ENCODE data around the gene USP3. TPM values are rescaled to one million over a fixed set of nuclear protein-coding genes. Genes with fewer than 3 reads are reported as not detected.

USP3 gene
- total RNA-seq, 1 donor from 2014 or later, result 64.2 TPM

- Mint-ChIP-seq H3K36me3 (peaks cover 23% of the 10 kb centered on the region), H3K4me3 (no peak overlapping the region), H3K9me3 (no peaks in the 10 kb centered on the region), H3K27me3 (ENCODE audit: insufficient read depth, low read depth) (peaks cover 3% of the 10 kb centered on the region), H3K4me1 (peaks cover 38% of the 10 kb centered on the region), H3K27ac (no peak overlapping the region)
- DNase-seq (ENCODE audit: low spot score), result no peak
- H3K9me3 ChIP-seq (ENCODE audit: low read depth), result no peaks in the 10 kb centered on the region
- H3K27me3 ChIP-seq, result no peaks in the 10 kb centered on the region
- H3K79me2 ChIP-seq (ENCODE audit: low read depth), result no peaks in the 10 kb centered on the region
- peaks cover 23% of the 10 kb centered on the region for H3F3A ChIP-seq (ENCODE audit: low read depth)
- peak overlapping the region; percentile 45 for H3K4me2 ChIP-seq
- no peak overlapping the region for H3K9ac ChIP-seq
- TF ChIP-seq EZH2 (IDR thresholded peaks at IDR 0.05), result no peak
- TF ChIP-seq EZH2phosphoT487 (IDR thresholded peaks at IDR 0.05), result no peak
- no peak for TF ChIP-seq CTCF (IDR thresholded peaks at IDR 0.05)
- peaks cover 17% of the 10 kb centered on the region for H3K4me1 ChIP-seq
- H2AFZ ChIP-seq (replicated peaks), result no peak overlapping the region
- H3K27ac ChIP-seq, result peak overlapping the region; percentile 30
- no peaks in the 10 kb centered on the region for H3K36me3 ChIP-seq
- H4K20me1 ChIP-seq (ENCODE audit: low read depth), result peaks cover 5% of the 10 kb centered on the region
- H3K4me3 ChIP-seq, result no peak overlapping the region
These were observed 105.1 kb downstream of the USP3 start for GRCh38 chr15:63609448-63609847.

- H3K9me3 ChIP-seq (ENCODE audit: low read depth), result no peaks in the 10 kb centered on the region
- peak overlapping the region; percentile 45 for H3K4me2 ChIP-seq
- Mint-ChIP-seq H3K27ac (peak overlapping the region; percentile 86), H3K27me3 (ENCODE audit: insufficient read depth, low read depth) (no peaks in the 10 kb centered on the region), H3K4me1 (peaks cover 38% of the 10 kb centered on the region), H3K36me3 (peaks cover 30% of the 10 kb centered on the region), H3K9me3 (no peaks in the 10 kb centered on the region), H3K4me3 (peak overlapping the region; percentile 5)
- H2AFZ ChIP-seq (replicated peaks), result no peak overlapping the region
- H3K79me2 ChIP-seq (ENCODE audit: low read depth), result no peaks in the 10 kb centered on the region
- peak overlapping the region; percentile 43 for H3K27ac ChIP-seq
- H3K36me3 ChIP-seq, result no peaks in the 10 kb centered on the region
- H3F3A ChIP-seq (ENCODE audit: low read depth), result peaks cover 23% of the 10 kb centered on the region
- peak; percentile 91 for DNase-seq (ENCODE audit: low spot score)
- H3K9ac ChIP-seq, result no peak overlapping the region
- TF ChIP-seq CTCF (IDR thresholded peaks at IDR 0.05), result peak; percentile 78
- no peak for TF ChIP-seq EZH2 (IDR thresholded peaks at IDR 0.05)
- H3K4me3 ChIP-seq, result no peak overlapping the region
- H3K4me1 ChIP-seq, result peaks cover 17% of the 10 kb centered on the region
- H4K20me1 ChIP-seq (ENCODE audit: low read depth), result peaks cover 5% of the 10 kb centered on the region
- no peaks in the 10 kb centered on the region for H3K27me3 ChIP-seq
These were observed 105.9 kb downstream of the USP3 start for GRCh38 chr15:63610209-63610841.

DNA sequence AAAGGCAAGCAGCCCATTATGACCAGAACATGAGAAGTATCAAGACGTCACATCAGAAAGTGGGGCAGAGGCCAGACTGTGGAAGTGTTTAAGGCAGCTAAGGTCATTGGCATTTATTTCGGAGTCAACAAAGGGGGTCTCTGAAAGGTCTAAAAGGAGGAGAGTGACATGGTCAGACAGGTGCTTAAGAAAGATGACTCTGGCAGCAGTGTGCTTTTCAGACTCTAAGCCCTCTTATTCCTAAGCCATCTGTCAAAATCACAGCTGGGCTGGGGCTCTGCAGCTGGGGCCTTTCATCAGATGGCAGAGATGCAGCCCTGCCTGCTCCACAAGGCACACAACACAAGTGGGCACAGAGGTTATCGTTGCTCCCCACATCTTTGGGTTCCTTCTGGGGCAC lies 106.8 kb downstream of the USP3 start:
- peak; percentile 18 for DNase-seq (ENCODE audit: low spot score)
- H3K36me3 Mint-ChIP-seq, result peaks cover 37% of the 10 kb centered on the region
- H3K4me1 Mint-ChIP-seq, result peaks cover 38% of the 10 kb centered on the region
- H3K4me2 ChIP-seq, result peak overlapping the region; percentile 45
- H3K9me3 ChIP-seq (ENCODE audit: low read depth), result no peaks in the 10 kb centered on the region
- H3K79me2 ChIP-seq (ENCODE audit: low read depth), result no peaks in the 10 kb centered on the region
- peak overlapping the region; percentile 86 for H3K27ac Mint-ChIP-seq
- no peaks in the 10 kb centered on the region for H3K36me3 ChIP-seq
- no peak overlapping the region for H3K4me3 ChIP-seq
- H3K9me3 Mint-ChIP-seq, result no peaks in the 10 kb centered on the region
- peaks cover 17% of the 10 kb centered on the region for H3K4me1 ChIP-seq
- TF ChIP-seq EZH2 (IDR thresholded peaks at IDR 0.05) (no peak), CTCF (IDR thresholded peaks at IDR 0.05) (no peak), EZH2phosphoT487 (IDR thresholded peaks at IDR 0.05) (no peak)
- no peak overlapping the region for H3K4me3 Mint-ChIP-seq
- no peak overlapping the region for H3K9ac ChIP-seq
- peaks cover 23% of the 10 kb centered on the region for H3F3A ChIP-seq (ENCODE audit: low read depth)
- no peak overlapping the region for H2AFZ ChIP-seq (replicated peaks)
- H3K27ac ChIP-seq, result no peak overlapping the region
- H3K27me3 Mint-ChIP-seq (ENCODE audit: insufficient read depth, low read depth), result no peaks in the 10 kb centered on the region
- peaks cover 5% of the 10 kb centered on the region for H4K20me1 ChIP-seq (ENCODE audit: low read depth)
- H3K27me3 ChIP-seq, result no peaks in the 10 kb centered on the region
